GM21786 (cell line): ENCODE measurements around the gene CFDP1.
"Not testable (repeated sequence)": the region's sequence is repeated elsewhere in the genome, so short reads cannot be mapped to it uniquely, and the experiment has no call there.

Experiments used
- ATAC-seq: cut with Tn5 transposase; IDR thresholded peaks from one replicate; pipeline ENCODE4 v1.9.1; 2021; ENCODE audit not compliant: unreplicated experiment

The CFDP1 gene

GRCh38 chr16:75459691-75460090, 26.4 kb upstream of the CFDP1 start:
- ATAC-seq, result no peak

- no peak for ATAC-seq
These were observed 25.1 kb upstream of the CFDP1 start for GRCh38 chr16:75458439-75458838.

- ATAC-seq, result no peak
These were observed 24.7 kb upstream of the CFDP1 start for GRCh38 chr16:75458029-75458428.

- no peak for ATAC-seq
These were observed 24.2 kb upstream of the CFDP1 start for GRCh38 chr16:75457485-75458021.

- no peak for ATAC-seq
These were observed 23.7 kb upstream of the CFDP1 start for GRCh38 chr16:75456971-75457370.

- not testable (repeated sequence) for ATAC-seq
These were observed 23.2 kb upstream of the CFDP1 start for GRCh38 chr16:75456486-75456885.

GRCh38 chr16:75455677-75456076, 22.4 kb upstream of the CFDP1 start:
- no peak for ATAC-seq

GRCh38 chr16:75452464-75453190, 19.3 kb upstream of the CFDP1 start:
- no peak for ATAC-seq

- ATAC-seq, result no peak
These were observed 13.1 kb upstream of the CFDP1 start for GRCh38 chr16:75446416-75446815.

- no peak for ATAC-seq
These were observed 12.0 kb upstream of the CFDP1 start for GRCh38 chr16:75445298-75445697.

- ATAC-seq, result no peak
These were observed 10.0 kb upstream of the CFDP1 start for GRCh38 chr16:75443298-75443697.

GRCh38 chr16:75433732-75434413, 570 bp upstream of the CFDP1 start:
- peak; percentile 64 for ATAC-seq

GRCh38 chr16:75429621-75430403, 3.5 kb downstream of the CFDP1 start:
- no peak for ATAC-seq

- ATAC-seq, result not testable (repeated sequence)
These were observed 6.8 kb downstream of the CFDP1 start for GRCh38 chr16:75426524-75426923.

GRCh38 chr16:75424105-75424762, 9.1 kb downstream of the CFDP1 start:
- not testable (repeated sequence) for ATAC-seq

GRCh38 chr16:75423723-75424104, 9.6 kb downstream of the CFDP1 start:
- no peak for ATAC-seq

- ATAC-seq, result no peak
These were observed 11.5 kb downstream of the CFDP1 start for GRCh38 chr16:75421820-75422126.

GRCh38 chr16:75420987-75421819, 12.1 kb downstream of the CFDP1 start:
- ATAC-seq, result peak; percentile 94

GRCh38 chr16:75416904-75417565, 16.3 kb downstream of the CFDP1 start:
- ATAC-seq, result no peak
